ENCODE data around the gene SPRED1. TPM values are rescaled to one million over a fixed set of nuclear protein-coding genes. Genes with fewer than 3 reads are reported as not detected.
A peak's percentile ranks its signal among the peaks of the same experiment; 100 is the strongest.

Gene SPRED1
- total RNA-seq, 2 experiments from 2014 or later = 0.62 to 0.74 TPM

GRCh38 chr15:38378161-38378560 lies 125.5 kb downstream of the SPRED1 start:
- no peaks in the 10 kb centered on the region for H3K9me3 Mint-ChIP-seq
- CTCF ChIA-PET = no interaction called here

DNA sequence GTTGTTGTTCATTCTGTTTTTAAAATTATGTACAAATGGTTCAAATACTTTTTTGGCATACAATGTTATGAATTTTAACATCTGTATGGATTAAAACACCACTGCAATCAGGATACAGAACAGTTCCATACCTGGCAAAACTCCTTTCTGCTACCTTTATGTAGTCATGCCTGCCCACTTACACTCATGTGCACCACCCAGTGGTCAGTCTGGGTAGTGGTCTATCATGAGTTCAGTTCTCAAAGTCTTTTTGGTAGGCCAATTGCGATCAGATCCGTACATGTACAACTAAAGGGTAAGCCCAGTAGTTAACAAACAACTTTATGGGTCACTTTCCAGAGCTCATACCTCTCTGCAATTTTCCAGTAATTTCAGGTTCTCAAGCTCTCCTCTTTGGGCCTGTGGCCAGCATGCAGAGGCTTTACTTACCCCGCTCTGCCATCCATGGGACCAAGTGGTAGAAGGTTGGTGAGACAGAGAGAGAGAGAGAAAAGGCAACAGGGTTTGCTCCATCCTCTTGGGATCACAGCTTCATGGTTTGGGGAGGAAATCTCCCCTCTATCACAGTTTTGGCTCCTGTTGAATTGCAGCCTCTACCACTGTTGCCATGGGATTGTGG lies 137.4 kb downstream of the SPRED1 start:
- Mint-ChIP-seq H3K4me1 (ENCODE audit: low read depth) (no peaks in the 10 kb centered on the region), H3K4me3 (no peak overlapping the region), H3K36me3 (ENCODE audit: low read depth) (no peaks in the 10 kb centered on the region), H3K9me3 (no peaks in the 10 kb centered on the region), H3K27me3 (ENCODE audit: low read depth) (peaks cover 16% of the 10 kb centered on the region), H3K27ac (no peak overlapping the region)
- intact Hi-C loops (cut with micrococcal nuclease) = loop anchor here (1.0 to 2.0 kb wide), 2 partner anchors 136 to 387 kb away; no protein-coding TSS in a partner anchor
- CTCF ChIA-PET = interaction anchor here (0.6 to 1.9 kb wide), 7 partner anchors 13 to 709 kb away, joined by 3 to 6 read pairs (median 3); partner anchors contain the start of gene SPRED1
- DNase-seq = peak; percentile 80

More at GRCh38 chr15:38378161-38378560, 125.5 kb downstream of the SPRED1 start:
- no peak for DNase-seq
- H3K4me3 Mint-ChIP-seq = no peak overlapping the region
- H3K36me3 Mint-ChIP-seq (ENCODE audit: low read depth) = no peaks in the 10 kb centered on the region
- H3K27me3 Mint-ChIP-seq (ENCODE audit: low read depth) = peaks cover 28% of the 10 kb centered on the region
- H3K27ac Mint-ChIP-seq = no peak overlapping the region
- H3K4me1 Mint-ChIP-seq (ENCODE audit: low read depth) = no peaks in the 10 kb centered on the region
- intact Hi-C loops (cut with micrococcal nuclease) = no loop called here

GRCh38 chr15:38391191-38391590 lies 138.6 kb downstream of the SPRED1 start:
- peaks cover 21% of the 10 kb centered on the region for H3K27me3 Mint-ChIP-seq (ENCODE audit: low read depth)
- H3K27ac Mint-ChIP-seq = no peak overlapping the region
- DNase-seq = no peak
- no peaks in the 10 kb centered on the region for H3K36me3 Mint-ChIP-seq (ENCODE audit: low read depth)
- intact Hi-C loops (cut with micrococcal nuclease) = loop anchor here (2.0 kb wide), 1 partner anchor 388 kb away; no protein-coding TSS in a partner anchor
- H3K4me3 Mint-ChIP-seq = no peak overlapping the region
- CTCF ChIA-PET = interaction anchor here (0.6 to 1.9 kb wide), 4 partner anchors 14 to 579 kb away, joined by 3 to 6 read pairs (median 4); partner anchors contain the start of gene SPRED1
- H3K9me3 Mint-ChIP-seq = no peaks in the 10 kb centered on the region
- no peaks in the 10 kb centered on the region for H3K4me1 Mint-ChIP-seq (ENCODE audit: low read depth)

DNA sequence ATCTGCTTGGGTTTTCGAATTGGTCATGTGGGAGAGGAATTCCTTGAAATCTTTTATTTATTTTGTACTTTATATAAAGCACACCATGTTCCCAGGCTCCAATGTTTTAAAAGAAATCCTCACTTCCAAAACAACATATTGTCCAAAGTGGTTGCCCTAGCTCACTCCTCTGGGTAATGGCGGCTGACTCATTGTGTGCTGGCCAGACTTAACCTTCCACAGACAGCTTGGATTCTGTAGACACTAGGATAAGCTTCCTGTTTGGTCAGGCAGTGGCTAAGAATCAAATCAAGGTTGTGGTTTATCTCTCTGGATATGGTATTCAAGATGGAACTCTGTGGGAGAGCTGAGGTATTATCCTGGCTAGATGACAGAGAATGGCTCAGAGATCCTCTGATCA lies 145.5 kb downstream of the SPRED1 start:
- no peaks in the 10 kb centered on the region for H3K4me1 Mint-ChIP-seq (ENCODE audit: low read depth)
- peaks cover 15% of the 10 kb centered on the region for H3K27me3 Mint-ChIP-seq (ENCODE audit: low read depth)
- no peak overlapping the region for H3K27ac Mint-ChIP-seq
- DNase-seq = no peak
- H3K36me3 Mint-ChIP-seq (ENCODE audit: low read depth) = no peaks in the 10 kb centered on the region
- intact Hi-C loops (cut with micrococcal nuclease) = no loop called here
- no peaks in the 10 kb centered on the region for H3K9me3 Mint-ChIP-seq
- CTCF ChIA-PET = interaction anchor here (0.9 kb wide), 1 partner anchor 9 kb away, joined by 4 read pairs; no protein-coding TSS in a partner anchor
- no peak overlapping the region for H3K4me3 Mint-ChIP-seq

- H3K4me1 Mint-ChIP-seq (ENCODE audit: low read depth) = no peaks in the 10 kb centered on the region
- no peaks in the 10 kb centered on the region for H3K36me3 Mint-ChIP-seq (ENCODE audit: low read depth)
- CTCF ChIA-PET = no interaction called here
- no peak for DNase-seq
- H3K4me3 Mint-ChIP-seq = no peak overlapping the region
- H3K27ac Mint-ChIP-seq = no peak overlapping the region
- H3K9me3 Mint-ChIP-seq = no peaks in the 10 kb centered on the region
- intact Hi-C loops (cut with micrococcal nuclease) = no loop called here
- H3K27me3 Mint-ChIP-seq (ENCODE audit: low read depth) = peaks cover 10% of the 10 kb centered on the region
Observed at GRCh38 chr15:38401106-38401505, 148.5 kb downstream of the SPRED1 start.

DNA sequence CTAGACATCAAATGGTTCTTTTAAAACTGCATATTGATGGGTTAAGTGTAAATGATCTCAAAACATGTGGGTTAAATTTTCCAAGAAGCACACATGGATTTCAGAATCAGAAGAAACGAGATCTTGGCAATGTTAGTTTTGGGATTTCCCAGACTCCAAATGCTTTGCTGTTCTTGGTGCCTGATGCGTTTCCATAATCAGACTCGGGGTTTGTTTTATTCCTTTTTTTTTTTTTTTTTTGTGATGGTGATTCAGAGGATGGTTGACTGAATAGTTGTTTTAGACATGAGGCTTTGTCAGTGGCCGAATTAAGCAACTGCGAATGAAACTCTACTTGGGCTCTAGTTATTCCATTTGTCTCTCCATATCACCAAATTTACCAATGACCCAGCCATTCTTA lies 149.1 kb downstream of the SPRED1 start:
- intact Hi-C loops (cut with micrococcal nuclease) = no loop called here
- Mint-ChIP-seq H3K27me3 (ENCODE audit: low read depth) (peaks cover 8% of the 10 kb centered on the region), H3K4me1 (ENCODE audit: low read depth) (no peaks in the 10 kb centered on the region), H3K4me3 (no peak overlapping the region), H3K27ac (no peak overlapping the region), H3K36me3 (ENCODE audit: low read depth) (no peaks in the 10 kb centered on the region), H3K9me3 (no peaks in the 10 kb centered on the region)
- DNase-seq = no peak
- CTCF ChIA-PET = no interaction called here

GRCh38 chr15:38406436-38406835 lies 153.8 kb downstream of the SPRED1 start:
- CTCF ChIA-PET = no interaction called here

More at GRCh38 chr15:38406436-38406835, 153.8 kb downstream of the SPRED1 start:
- Mint-ChIP-seq H3K9me3 (no peaks in the 10 kb centered on the region), H3K4me1 (ENCODE audit: low read depth) (no peaks in the 10 kb centered on the region), H3K27ac (no peak overlapping the region), H3K36me3 (ENCODE audit: low read depth) (no peaks in the 10 kb centered on the region), H3K4me3 (no peak overlapping the region), H3K27me3 (ENCODE audit: low read depth) (peaks cover 3% of the 10 kb centered on the region)
- intact Hi-C loops (cut with micrococcal nuclease) = no loop called here
- no peak for DNase-seq

Other genes starting within 250 kb of the SPRED1 start
- 10 to 100 TPM; 42.0 to 47.4 TPM for gene FAM98B, start 201.3 kb downstream of the SPRED1 start, total RNA-seq

Data from activated naive CD4-positive, alpha-beta T cell treated with anti-CD3 and anti-CD28 coated beads for 36 hours (primary cell).